NCI-H510A (cell line): Measurements from ENCODE around the gene RPH3AL.
"Not testable (repeated sequence)": the region's sequence is repeated elsewhere in the genome, so short reads cannot be mapped to it uniquely, and the experiment has no call there.

ENCODE experiments used
- DNase-seq: peaks from one replicate; lab custom pipeline; 2025; lab: John Stamatoyannopoulos, UW

RPH3AL gene

DNA sequence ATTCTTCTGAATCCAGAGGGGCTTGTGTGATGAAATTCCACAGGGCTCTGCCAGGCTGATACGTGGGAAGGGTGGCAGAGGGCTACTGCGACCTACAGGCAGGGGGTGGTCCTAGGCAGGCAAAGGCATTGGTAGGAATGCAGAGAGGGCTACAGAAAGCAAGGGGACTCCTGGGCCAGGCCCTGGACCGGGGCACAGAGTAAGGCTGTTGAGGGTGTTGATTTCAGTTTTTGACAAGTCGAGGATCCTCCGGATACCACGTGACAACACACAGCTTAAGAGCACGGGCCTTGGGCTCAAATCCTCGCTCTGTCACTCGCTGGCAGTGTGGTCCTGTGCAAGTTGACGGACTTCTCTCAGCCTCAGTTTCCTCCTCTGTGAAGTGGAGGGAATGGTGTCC is 152.0 kb downstream of the RPH3AL start:
- no peak for DNase-seq

DNA sequence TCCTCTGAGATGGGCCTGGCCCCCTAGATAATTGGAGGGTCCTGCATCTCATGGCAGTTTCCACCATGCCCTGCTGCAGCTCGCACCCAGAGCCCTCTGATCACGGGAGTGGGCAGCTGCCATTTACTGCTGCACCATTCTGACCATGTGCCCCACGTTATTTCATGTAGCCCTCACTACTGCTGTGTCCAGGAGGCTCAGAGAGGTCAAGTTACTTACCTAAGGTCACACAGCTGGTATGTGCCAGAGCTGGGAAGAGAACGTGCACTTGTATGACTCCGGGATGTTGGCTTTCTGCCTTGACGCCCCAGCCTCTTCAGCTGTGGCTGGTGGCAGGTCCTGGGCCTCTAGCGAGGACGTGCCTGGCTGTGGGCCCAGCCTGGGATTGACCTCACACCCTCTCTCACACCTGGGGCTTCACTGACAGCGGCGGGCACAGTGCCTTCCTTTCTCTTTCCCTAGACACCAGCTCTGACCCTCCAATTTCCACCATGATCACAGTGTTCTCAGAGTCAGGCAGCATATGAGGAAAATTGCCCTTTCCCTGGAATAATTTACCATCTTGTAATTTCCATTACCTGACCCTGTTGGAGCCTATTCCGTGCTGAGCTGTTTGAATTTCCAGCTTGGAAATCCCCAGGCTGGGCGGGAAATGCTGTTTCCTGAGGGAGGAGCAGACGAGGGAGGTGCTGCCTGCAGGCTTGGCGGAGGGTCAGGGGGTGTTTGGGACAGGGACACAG is 152.6 kb downstream of the RPH3AL start:
- DNase-seq: no peak

- DNase-seq: no peak
Measured at GRCh38 chr17:199191-199604, 153.4 kb downstream of the RPH3AL start.

DNA sequence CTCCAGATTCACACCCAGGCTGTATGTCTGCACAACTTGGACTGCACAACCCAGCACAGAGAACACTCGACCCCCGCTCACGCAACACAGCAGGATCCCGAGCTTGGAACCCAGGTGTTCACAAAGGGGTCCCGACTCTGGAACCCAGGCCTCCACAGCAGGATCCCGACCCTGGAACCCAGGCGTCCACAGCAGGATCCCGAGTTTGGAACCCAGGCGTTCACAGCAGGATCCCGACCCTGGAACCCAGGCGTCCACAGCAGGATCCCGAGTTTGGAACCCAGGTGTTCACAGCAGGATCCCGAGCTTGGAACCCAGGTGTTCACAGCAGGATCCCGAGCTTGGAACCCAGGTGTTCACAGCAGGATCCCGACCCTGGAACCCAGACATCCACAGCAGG is 154.4 kb downstream of the RPH3AL start:
- not testable (repeated sequence) for DNase-seq

DNA sequence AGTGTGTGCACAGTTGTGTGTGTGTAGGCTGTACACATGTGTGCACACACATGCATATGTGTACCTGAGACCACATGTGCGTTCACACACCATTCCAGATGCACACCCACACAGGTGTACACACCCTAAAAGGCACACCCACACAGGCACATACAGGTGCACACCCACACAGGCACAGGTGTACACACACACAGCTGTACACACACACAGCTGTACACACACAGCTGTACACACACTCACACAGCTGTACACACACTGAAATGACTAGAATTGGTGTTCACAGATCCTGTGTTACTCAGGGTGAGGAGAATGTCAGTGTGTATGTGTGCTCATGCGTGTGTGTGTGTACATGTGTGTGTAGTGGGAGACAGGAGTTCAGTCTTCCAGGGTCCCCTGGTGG is 155.3 kb downstream of the RPH3AL start:
- no peak for DNase-seq

DNA sequence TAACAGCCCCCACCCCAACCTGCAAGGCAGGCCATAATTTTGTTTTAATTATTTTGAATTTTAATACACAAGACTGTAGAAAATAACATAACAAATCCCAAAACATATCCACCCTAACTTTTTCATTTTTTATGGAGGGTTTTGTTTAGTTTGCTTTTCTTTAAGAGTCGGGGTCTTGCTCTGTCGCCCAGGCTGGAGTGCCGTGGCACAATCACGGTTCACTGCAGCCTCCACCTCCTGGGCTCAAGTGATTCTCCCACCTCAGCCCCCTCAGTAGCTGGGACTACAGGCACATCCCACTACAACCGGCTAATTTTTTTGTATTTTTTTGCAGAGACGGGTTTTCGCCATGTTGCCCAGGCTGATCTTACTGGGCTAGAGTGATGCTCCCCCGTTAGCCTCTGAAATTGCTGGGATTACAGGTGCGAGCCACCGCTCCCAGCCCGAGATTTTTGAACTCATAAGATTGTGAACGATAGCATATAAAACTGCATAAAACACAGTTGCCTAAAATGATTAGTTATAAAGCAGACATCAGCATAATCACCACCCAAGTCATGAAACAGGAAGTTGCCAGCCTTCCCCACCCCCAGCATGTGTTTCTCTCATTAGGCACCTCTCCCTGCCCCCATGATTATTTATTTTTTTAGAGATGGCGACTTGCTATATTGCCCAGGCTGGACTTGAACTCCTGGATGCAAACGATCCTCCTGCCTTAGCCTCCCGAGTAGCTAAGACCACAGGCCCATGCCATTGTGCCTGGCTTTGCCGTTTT is 157.6 kb downstream of the RPH3AL start:
- DNase-seq: no peak

GRCh38 chr17:193841-194806 is 158.5 kb downstream of the RPH3AL start:
- DNase-seq: no peak

- no peak for DNase-seq
Measured at GRCh38 chr17:193426-193810, 159.2 kb downstream of the RPH3AL start.

DNA sequence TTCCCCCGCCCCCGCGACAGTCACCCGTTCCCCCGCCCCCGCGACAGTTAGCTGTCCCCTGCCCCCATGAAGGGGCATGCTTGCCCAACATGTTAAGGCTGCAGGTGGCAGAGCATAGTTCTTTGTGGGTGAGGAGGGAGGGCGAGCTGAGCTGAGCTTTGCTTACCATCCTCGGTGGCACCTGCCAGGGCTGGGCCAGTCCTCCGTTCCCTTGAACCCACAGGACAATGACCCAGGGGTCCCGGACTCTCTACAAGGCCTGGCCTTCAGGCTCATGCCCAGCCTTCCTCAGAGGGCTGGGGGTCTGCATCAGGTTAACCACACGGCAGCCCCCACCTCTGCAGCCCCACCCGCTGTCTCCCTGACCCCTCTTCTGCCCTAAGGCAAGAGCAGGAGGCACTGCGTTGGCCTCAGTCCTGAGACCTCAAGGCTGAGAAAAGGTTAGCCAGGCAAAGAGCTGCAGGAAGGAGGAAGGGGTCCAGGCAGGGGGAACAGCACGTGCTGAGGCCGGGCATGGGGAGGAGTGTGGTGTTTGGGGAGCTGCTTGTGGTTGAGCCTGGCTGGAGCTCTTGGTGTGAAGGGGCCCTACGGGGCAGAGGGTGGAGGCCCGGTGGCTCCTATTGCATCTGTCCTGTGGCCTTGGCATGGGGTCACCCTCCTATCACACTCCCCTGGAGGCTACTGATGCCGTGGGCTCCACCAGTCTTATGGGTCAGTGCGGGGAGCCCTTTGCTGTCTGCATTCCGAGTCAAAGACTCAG is 159.8 kb downstream of the RPH3AL start:
- no peak for DNase-seq

DNA sequence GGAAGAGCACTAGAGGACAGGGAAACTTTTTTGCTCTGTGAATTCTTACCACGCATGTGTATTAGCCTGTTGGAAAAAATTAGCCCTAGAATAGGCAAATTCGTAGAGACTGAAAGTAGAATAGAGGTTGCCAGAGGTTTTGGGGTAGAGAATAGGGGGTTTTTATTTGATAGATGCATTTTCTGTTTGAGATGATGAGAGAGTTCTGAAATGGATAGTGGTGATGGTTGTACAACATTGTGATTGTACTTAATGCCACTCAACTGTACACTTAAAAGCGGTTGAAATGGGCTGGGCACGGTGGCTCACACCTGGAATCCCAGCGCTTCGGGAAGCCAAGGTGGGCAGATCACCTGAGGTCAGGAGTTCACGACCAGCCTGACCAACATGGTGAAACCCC is 163.2 kb downstream of the RPH3AL start:
- no peak for DNase-seq

GRCh38 chr17:187130-187529 is 165.5 kb downstream of the RPH3AL start:
- DNase-seq: no peak

DNA sequence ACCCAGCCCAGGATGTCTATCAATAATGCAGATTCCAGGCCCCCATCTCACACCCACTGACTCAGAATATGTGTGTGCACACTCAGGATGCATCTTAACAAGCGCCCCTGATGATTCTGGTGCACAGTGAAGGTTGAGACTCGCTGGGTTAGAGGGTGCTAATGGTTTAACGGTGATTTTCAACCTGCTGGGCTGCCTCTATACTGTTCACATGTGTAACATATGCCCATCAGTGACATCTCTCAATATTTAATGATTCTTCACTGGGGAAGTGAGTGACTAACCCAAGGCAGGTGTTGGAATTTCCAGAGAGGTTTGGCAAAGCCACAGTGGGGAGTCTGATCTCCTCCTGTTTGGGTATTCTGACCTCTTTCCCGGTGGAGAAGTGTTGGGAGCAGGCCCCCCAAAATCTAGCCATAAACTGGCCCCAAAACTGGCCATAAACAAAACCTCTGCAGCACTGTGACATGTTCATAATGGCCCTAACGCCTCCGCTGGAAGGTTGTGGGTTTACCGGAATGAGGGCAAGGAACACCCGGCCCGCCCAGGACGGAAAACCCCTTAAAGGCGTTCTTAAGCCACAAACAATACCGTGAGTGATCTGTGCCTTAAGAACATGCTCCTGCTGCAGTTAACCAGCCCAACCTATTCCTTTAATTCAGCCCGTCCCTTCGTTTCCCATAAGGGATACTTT is 167.0 kb downstream of the RPH3AL start:
- DNase-seq: no peak

GRCh38 chr17:183021-183420 is 169.6 kb downstream of the RPH3AL start:
- no peak for DNase-seq

DNA sequence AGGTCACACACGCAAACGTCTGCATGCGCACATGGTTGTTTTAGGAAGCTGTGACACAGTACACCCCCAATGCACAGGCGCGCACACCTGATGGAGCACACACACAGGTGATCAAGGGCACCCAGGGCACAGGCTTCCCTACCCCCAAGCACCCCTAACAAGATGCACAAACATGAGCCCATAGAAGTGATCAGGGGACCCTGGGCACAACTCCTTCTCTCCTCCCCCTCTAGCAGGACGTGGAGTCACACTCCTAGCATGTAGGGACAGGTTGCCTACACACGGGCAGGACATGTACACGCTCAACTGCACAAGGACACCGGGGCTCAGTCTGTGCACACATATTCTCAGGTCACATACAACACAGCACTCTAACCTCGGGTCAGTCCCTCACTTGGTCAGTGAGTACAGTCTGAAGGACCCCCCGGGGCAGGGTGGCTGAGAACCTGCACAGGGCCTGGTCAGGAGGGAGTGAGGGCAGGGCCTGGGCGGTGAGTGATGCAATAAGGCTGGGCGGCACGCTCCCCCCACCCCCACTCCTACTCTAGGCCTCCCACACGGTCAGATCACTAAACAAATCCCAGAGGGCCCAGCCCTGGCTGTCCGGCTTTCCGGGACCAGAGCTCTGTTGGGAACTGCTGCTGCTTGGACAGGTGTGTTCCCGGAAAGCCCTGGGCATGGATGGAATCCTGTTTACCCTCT is 170.4 kb downstream of the RPH3AL start:
- DNase-seq: no peak

GRCh38 chr17:181245-182049 is 171.2 kb downstream of the RPH3AL start, which contains the start of gene DOC2B:
TSS of gene DOC2B (minus strand) at chr17:181650. CDS start at chr17:181479, 171 bp downstream.
- no peak for DNase-seq

DNA sequence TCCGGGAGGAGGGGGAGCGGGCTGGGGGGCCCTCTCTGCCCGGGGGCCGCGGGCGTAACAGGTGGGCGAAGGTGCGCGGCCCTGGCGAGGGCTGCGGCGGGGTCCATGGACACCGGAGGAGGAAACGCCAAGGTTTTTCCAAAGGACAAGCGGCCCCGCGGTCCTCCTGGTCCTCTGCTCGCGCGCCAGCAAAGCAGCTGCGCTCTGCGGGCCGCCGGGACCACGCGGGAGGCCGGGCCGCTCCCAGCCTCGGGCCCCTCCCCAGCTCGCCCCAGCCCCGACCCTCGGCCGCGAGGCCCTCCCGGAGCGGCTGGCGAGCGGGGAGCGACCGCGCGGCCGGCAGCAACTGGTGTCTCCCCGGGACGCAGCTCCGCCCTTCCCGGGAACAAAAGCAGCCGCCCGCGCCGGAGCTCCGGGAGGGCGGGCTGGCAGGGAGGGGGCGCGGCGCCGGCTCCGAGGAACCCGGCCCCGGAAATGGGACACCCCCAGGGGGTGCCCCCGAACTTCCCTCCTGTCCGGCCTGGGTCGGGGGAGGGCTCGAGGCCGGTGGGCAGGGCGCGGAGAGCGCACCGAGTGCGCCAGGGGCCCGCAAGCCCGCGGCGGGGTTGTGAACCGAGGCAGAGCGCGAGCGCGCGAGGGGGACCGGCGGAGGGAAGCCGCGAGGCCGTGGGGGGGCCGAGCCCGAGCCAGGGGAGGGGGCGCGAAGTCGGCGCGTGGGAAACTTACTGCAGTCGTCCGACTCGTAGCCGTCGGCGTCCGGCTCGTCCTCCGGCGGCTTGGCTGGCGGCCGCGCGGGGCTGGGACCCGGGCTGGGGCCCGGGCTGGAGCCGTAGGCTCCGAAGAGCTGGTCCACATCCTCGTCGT is 172.0 kb downstream of the RPH3AL start:
- DNase-seq: no peak

GRCh38 chr17:179781-180380 is 172.7 kb downstream of the RPH3AL start:
- no peak for DNase-seq

- no peak for DNase-seq
Measured at GRCh38 chr17:179066-179432, 173.6 kb downstream of the RPH3AL start.
